Stomach (tissue), 9 donors: ENCODE data around the gene CACNA1I. TPM values are rescaled to one million over a fixed set of nuclear protein-coding genes. Genes with fewer than 3 reads are reported as not detected.
A peak's percentile ranks its signal among the peaks of the same experiment; 100 is the strongest.

Experiments used
- DNase-seq, 2 donors: peaks; one replicate each; pipeline versions ENCODE4 v3.0.0 to v3.0.0-alpha.2; 2013 to 2019
- H3K27ac ChIP-seq, 5 donors: fragments of 200-600 bp in 4 of 5; sonication (generic) in 4 of 5; one replicate each; pipeline ENCODE4 v1.5.1; 2013 to 2019; ENCODE audit warnings: mild to moderate bottlenecking in 1 of 5, moderate library complexity in 1 of 5
- H3K27me3 ChIP-seq, 3 donors: fragments of 200-600 bp; sonication (generic); one replicate each; pipeline ENCODE4 v1.5.1; 2017 to 2019; ENCODE audit warnings: mixed run types in 1 of 3
- H3K36me3 ChIP-seq, 4 donors: fragments of 200-600 bp; sonication (generic); 1 replicate in 3 of 4; 2 replicates in 1 of 4; pipeline ENCODE4 v1.5.1; 2016 to 2019
- H3K4me1 ChIP-seq, 4 donors: fragments of 200-600 bp; sonication (generic); one replicate each; pipeline ENCODE4 v1.5.1; 2016 to 2019
- H3K4me3 ChIP-seq, 4 donors: fragments of 200-600 bp; sonication (generic) in 3 of 4; one replicate each; pipeline ENCODE4 v1.5.1; 2016 to 2019; ENCODE audit warnings: mild to moderate bottlenecking in 1 of 4
- H3K9me3 ChIP-seq, 4 donors: fragments of 200-600 bp; sonication (generic); one replicate each; pipeline ENCODE4 v1.5.1; 2016 to 2019
- CTCF ChIP-seq, 7 experiments: fragments of 450-650 bp in 4 of 7; fragments of 200-600 bp in 3 of 7; sonication (generic) in 3 of 7; IDR thresholded peaks; one replicate each; pipeline ENCODE4 v1.5.1; 2016 to 2019; ENCODE audit warnings: antibody characterized with exemption in 7 of 7, control low read depth in 2 of 7, mild to moderate bottlenecking in 1 of 7
- EP300 ChIP-seq: sonication (generic); formaldehyde crosslinking; IDR thresholded peaks from one replicate; pipeline ENCODE4 v1.6.1; 2017; ENCODE audit warnings: antibody characterized with exemption
- POLR2A ChIP-seq, 4 donors: fragments of 450-650 bp; IDR thresholded peaks; one replicate each; pipeline ENCODE4 v1.6.1; 2016; ENCODE audit warnings: antibody characterized with exemption in 4 of 4, control low read depth in 2 of 4, mild to moderate bottlenecking in 1 of 4, moderate library complexity in 1 of 4
- POLR2AphosphoS5 ChIP-seq, 3 donors: sonication (generic); formaldehyde crosslinking; IDR thresholded peaks; one replicate each; pipeline ENCODE4 v1.6.1; 2016; ENCODE audit warnings: antibody characterized with exemption in 3 of 3
- WGBS, 5 donors: extraction: QIAGEN DNeasy Blood & Tissue Kit in 3 of 5; methylation state at CpG; one replicate each; pipeline versions ENCODE4 v1.1.5 to v1.1.7; 2013 to 2018; 5-methylcytosine and 5-hydroxymethylcytosine counted together
- intact Hi-C: fragments of 100-400 bp; cut with DNase I; formaldehyde crosslinking; loops from one replicate; pipeline ENCODE4 v1.15.1; 2023; ENCODE audit warnings: low total_unique reads
- polyA plus RNA-seq, 3 donors: library from polyadenylated mRNA; stranded (reverse); fragments of 200-250 nt; gene quantifications; one replicate each; pipeline ENCODE4 v1.2.3, GENCODE V29; 2013
- total RNA-seq, 5 donors: library from RNA; depleted of rRNA; stranded (reverse); fragments of >200 nt; gene quantifications; one replicate each; pipeline versions ENCODE4 v1.1.0 to v1.2.3, GENCODE V29; 2014 to 2016
- donor health status: healthy with polysubstance abuse.
- donor health status: Bipolar disorder and iron deficiency.
- donor health status: healthy.

Gene CACNA1I
- total and polyA plus RNA-seq, 8 donors, result 0.06 to 4.0 (median 0.22) TPM; not detected in 2

GRCh38 chr22:39625569-39626537 lies 55.3 kb downstream of the CACNA1I start:
- peak in 1 of 2 donors; percentile 21 for DNase-seq
- Histone ChIP-seq H3K27me3 (peaks cover 0 to 100% (median 50%) of the 10 kb centered on the region in 3 donors), H3K4me1 (no peaks in the 10 kb centered on the region), H3K27ac (no peak overlapping the region), H3K4me3 (no peak overlapping the region), H3K36me3 (no peaks in the 10 kb centered on the region), H3K9me3 (no peaks in the 10 kb centered on the region)
- no peak for TF ChIP-seq POLR2AphosphoS5 (IDR thresholded peaks at IDR 0.05)
- TF ChIP-seq POLR2A (IDR thresholded peaks at IDR 0.05), result no peak
- no peak for TF ChIP-seq EP300
- no peak for TF ChIP-seq CTCF (IDR thresholded peaks at IDR 0.05)
- intact Hi-C loops, result no loop called here
- WGBS, 5 donors, result 53 to 64% (median 56%) methylated on average over 15 to 22 of the region's 22 CpGs

- Histone ChIP-seq H3K4me3 (no peak overlapping the region), H3K27me3 (peaks cover 0 to 100% (median 38%) of the 10 kb centered on the region in 3 donors), H3K27ac (no peak overlapping the region), H3K9me3 (no peaks in the 10 kb centered on the region), H3K36me3 (no peaks in the 10 kb centered on the region), H3K4me1 (no peaks in the 10 kb centered on the region)
- intact Hi-C loops, result no loop called here
- TF ChIP-seq EP300, result no peak
- no peak for TF ChIP-seq CTCF (IDR thresholded peaks at IDR 0.05)
- TF ChIP-seq POLR2A (IDR thresholded peaks at IDR 0.05), result no peak
- TF ChIP-seq POLR2AphosphoS5 (IDR thresholded peaks at IDR 0.05), result no peak
- WGBS, 5 donors, result 67 to 76% (median 71%) methylated on average over 9 to 14 of the region's 14 CpGs
- no peak for DNase-seq
These were observed 56.7 kb downstream of the CACNA1I start for GRCh38 chr22:39627208-39627607.

GRCh38 chr22:39627865-39628562 lies 57.5 kb downstream of the CACNA1I start:
- Histone ChIP-seq H3K36me3 (no peaks in the 10 kb centered on the region), H3K4me1 (no peaks in the 10 kb centered on the region), H3K27me3 (peaks cover 0 to 98% (median 30%) of the 10 kb centered on the region in 3 donors), H3K9me3 (no peaks in the 10 kb centered on the region), H3K4me3 (no peak overlapping the region), H3K27ac (no peak overlapping the region)
- 56 to 60% (median 60%) methylated on average over 9 to 12 of the region's 12 CpGs for WGBS, 5 donors
- intact Hi-C loops, result no loop called here
- no peak for TF ChIP-seq CTCF (IDR thresholded peaks at IDR 0.05)
- TF ChIP-seq POLR2A (IDR thresholded peaks at IDR 0.05), result no peak
- TF ChIP-seq POLR2AphosphoS5 (IDR thresholded peaks at IDR 0.05), result no peak
- no peak for TF ChIP-seq EP300
- DNase-seq, result no peak

GRCh38 chr22:39628563-39629080 lies 58.1 kb downstream of the CACNA1I start:
- Histone ChIP-seq H3K4me3 (no peak overlapping the region), H3K27ac (no peak overlapping the region), H3K36me3 (no peaks in the 10 kb centered on the region), H3K27me3 (peaks cover 0 to 92% (median 27%) of the 10 kb centered on the region in 3 donors), H3K4me1 (no peaks in the 10 kb centered on the region), H3K9me3 (peaks cover 0 to 3% (median 0%) of the 10 kb centered on the region in 4 donors)
- no peak for DNase-seq
- intact Hi-C loops, result no loop called here
- WGBS, 5 donors, result 77 to 94% (median 83%) methylated on average over 3 to 12 of the region's 12 CpGs
- TF ChIP-seq POLR2AphosphoS5 (IDR thresholded peaks at IDR 0.05) (no peak), EP300 (no peak), POLR2A (IDR thresholded peaks at IDR 0.05) (no peak), CTCF (IDR thresholded peaks at IDR 0.05) (no peak)
